ENCODE measurements around the gene SAMD10. TPM values are rescaled to one million over a fixed set of nuclear protein-coding genes. Genes with fewer than 3 reads are reported as not detected.

SAMD10 gene
- total and polyA plus RNA-seq, 2 experiments from 2014 or later: 1.3 TPM

- Histone ChIP-seq H3K4me2 (ENCODE audit: unreplicated experiment) (no peak overlapping the region), H3F3A (ENCODE audit: insufficient read depth) (no peaks in the 10 kb centered on the region), H3K27ac (peak overlapping the region; percentile 39), H3K9me2 (ENCODE audit: insufficient read depth) (no peaks in the 10 kb centered on the region), H4K20me1 (ENCODE audit: insufficient read depth) (peaks cover 4% of the 10 kb centered on the region; the same call in 1 of the 2 replicates), H3K4me3 (no peak overlapping the region), H3K9ac (no peak overlapping the region), H3K27me3 (replicated peaks; ENCODE audit: insufficient read depth) (no peaks in the 10 kb centered on the region), H3K4me1 (ENCODE audit: insufficient read depth) (no peaks in the 10 kb centered on the region), H3K36me3 (ENCODE audit: low read depth) (peaks cover 50% of the 10 kb centered on the region), H2AFZ (no peak overlapping the region), H3K79me2 (ENCODE audit: insufficient read depth) (peaks cover 33% of the 10 kb centered on the region), H3K9me3 (ENCODE audit: low read depth) (no peaks in the 10 kb centered on the region)
- in situ Hi-C loops (cut with MboI): no loop called here
- peak; percentile 63 for DNase-seq
- WGBS, 2 experiments (ENCODE audit: low coverage in 1 of 2, low lambda C conversion rate in 2 of 2, missing lambda C conversion rate in 2 of 2): 55 to 57% methylated on average over 8 of the region's 8 CpGs
- no peak for TF ChIP-seq EZH2 (IDR thresholded peaks at IDR 0.05; ENCODE audit: insufficient read depth, poor library complexity, severe bottlenecking)
- no peak for TF ChIP-seq EZH2phosphoT487 (IDR thresholded peaks at IDR 0.05; ENCODE audit: insufficient read depth, low read depth)
These were observed 31.3 kb upstream of the SAMD10 start for GRCh38 chr20:64010711-64011237.

DNA sequence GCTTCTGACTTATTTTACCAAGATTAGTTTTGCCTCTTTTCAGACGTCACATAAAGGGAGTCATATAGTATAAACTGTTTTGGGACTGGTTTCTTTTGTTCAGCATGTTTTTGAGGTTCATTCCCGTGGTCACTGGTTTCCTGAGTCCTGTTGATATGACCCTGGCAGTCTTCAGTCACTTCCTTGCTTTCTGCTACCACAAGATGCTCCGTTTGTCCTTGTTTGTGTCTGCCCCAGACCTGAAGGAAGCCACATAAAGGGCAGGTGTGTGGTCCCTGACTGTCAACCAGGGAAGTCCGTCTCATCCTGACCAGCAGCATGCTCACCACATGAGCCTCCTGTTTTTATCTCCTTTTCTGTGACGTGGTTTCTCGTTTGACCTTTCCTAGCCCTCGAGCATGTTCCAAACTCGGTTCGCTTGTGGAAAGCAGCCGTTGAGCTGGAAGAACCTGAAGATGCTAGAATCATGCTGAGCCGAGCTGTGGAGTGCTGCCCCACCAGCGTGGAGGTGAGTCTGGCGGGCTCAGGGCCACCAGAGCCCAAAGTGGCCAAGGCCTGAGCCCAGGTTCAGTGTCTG, 30.5 kb upstream of the SAMD10 start:
- no peaks in the 10 kb centered on the region for H3K4me1 ChIP-seq (ENCODE audit: insufficient read depth)
- in situ Hi-C loops (cut with MboI): no loop called here

DNA sequence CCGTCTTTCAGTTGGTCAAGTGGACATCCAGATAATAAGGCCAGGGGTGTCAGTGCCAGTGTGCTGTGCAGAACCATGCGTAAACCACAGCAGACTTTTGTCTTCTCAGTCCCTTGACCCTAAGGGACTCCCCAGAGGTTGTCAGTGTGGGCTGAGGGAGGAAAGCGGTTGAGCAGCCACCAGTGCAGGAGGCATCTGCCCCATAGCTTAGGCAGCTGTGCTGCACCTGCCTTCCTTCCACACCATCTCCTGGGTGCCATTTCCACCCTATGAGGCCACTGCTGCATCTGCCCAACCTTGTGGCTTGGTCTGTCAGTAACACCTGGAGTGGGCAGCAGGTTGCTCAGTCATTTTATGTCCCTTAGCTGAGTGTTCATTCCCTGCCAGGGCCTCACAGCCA, 27.5 kb upstream of the SAMD10 start:
- peaks cover 29% of the 10 kb centered on the region; the same call in 1 of the 2 replicates for H3K36me3 ChIP-seq (ENCODE audit: low read depth)
- WGBS, 2 experiments (ENCODE audit: low coverage in 1 of 2, low lambda C conversion rate in 2 of 2, missing lambda C conversion rate in 2 of 2): 82 to 83% methylated on average over 3 of the region's 3 CpGs
- no peak overlapping the region for H3K9ac ChIP-seq
- in situ Hi-C loops (cut with MboI): no loop called here
- TF ChIP-seq EZH2phosphoT487 (IDR thresholded peaks at IDR 0.05; ENCODE audit: insufficient read depth, low read depth) (no peak), EZH2 (IDR thresholded peaks at IDR 0.05; ENCODE audit: insufficient read depth, poor library complexity, severe bottlenecking) (no peak)
- no peaks in the 10 kb centered on the region for H3K9me3 ChIP-seq (ENCODE audit: low read depth)
- no peak overlapping the region for H3K4me2 ChIP-seq (ENCODE audit: unreplicated experiment)
- H3K27ac ChIP-seq: no peak overlapping the region
- no peaks in the 10 kb centered on the region for H3F3A ChIP-seq (ENCODE audit: insufficient read depth)
- no peaks in the 10 kb centered on the region for H3K4me1 ChIP-seq (ENCODE audit: insufficient read depth)
- H3K4me3 ChIP-seq: no peak overlapping the region
- H4K20me1 ChIP-seq (ENCODE audit: insufficient read depth): peaks cover 4% of the 10 kb centered on the region; the same call in 1 of the 2 replicates
- H3K27me3 ChIP-seq (replicated peaks; ENCODE audit: insufficient read depth): no peaks in the 10 kb centered on the region
- peaks cover 16% of the 10 kb centered on the region for H3K79me2 ChIP-seq (ENCODE audit: insufficient read depth)
- DNase-seq: no peak
- H2AFZ ChIP-seq: no peak overlapping the region
- no peaks in the 10 kb centered on the region for H3K9me2 ChIP-seq (ENCODE audit: insufficient read depth)

More for the DNA sequence above, 30.5 kb upstream of the SAMD10 start:
- Histone ChIP-seq H3K4me3 (no peak overlapping the region), H2AFZ (no peak overlapping the region), H3K27ac (peak overlapping the region; percentile 24; the same call in 1 of the 2 replicates), H3K4me2 (ENCODE audit: unreplicated experiment) (no peak overlapping the region), H3K9me3 (ENCODE audit: low read depth) (no peaks in the 10 kb centered on the region), H3K27me3 (replicated peaks; ENCODE audit: insufficient read depth) (no peaks in the 10 kb centered on the region), H3K9ac (no peak overlapping the region), H3K9me2 (ENCODE audit: insufficient read depth) (no peaks in the 10 kb centered on the region), H3K79me2 (ENCODE audit: insufficient read depth) (peaks cover 24% of the 10 kb centered on the region), H4K20me1 (ENCODE audit: insufficient read depth) (peaks cover 4% of the 10 kb centered on the region; the same call in 1 of the 2 replicates), H3K36me3 (ENCODE audit: low read depth) (peaks cover 46% of the 10 kb centered on the region), H3F3A (ENCODE audit: insufficient read depth) (no peaks in the 10 kb centered on the region)
- no peak for TF ChIP-seq EZH2phosphoT487 (IDR thresholded peaks at IDR 0.05; ENCODE audit: insufficient read depth, low read depth)
- TF ChIP-seq EZH2 (IDR thresholded peaks at IDR 0.05; ENCODE audit: insufficient read depth, poor library complexity, severe bottlenecking): no peak
- WGBS, 2 experiments (ENCODE audit: low coverage in 1 of 2, low lambda C conversion rate in 2 of 2, missing lambda C conversion rate in 2 of 2): 83 to 87% methylated on average over 13 of the region's 13 CpGs
- DNase-seq: no peak

GRCh38 chr20:64006490-64006889, 27.0 kb upstream of the SAMD10 start:
- in situ Hi-C loops (cut with MboI): no loop called here
- H3K27me3 ChIP-seq (replicated peaks; ENCODE audit: insufficient read depth): no peaks in the 10 kb centered on the region
- DNase-seq: no peak
- no peak overlapping the region for H3K4me3 ChIP-seq
- H3K4me1 ChIP-seq (ENCODE audit: insufficient read depth): no peaks in the 10 kb centered on the region
- H2AFZ ChIP-seq: no peak overlapping the region
- no peak overlapping the region for H3K27ac ChIP-seq
- peaks cover 16% of the 10 kb centered on the region for H3K79me2 ChIP-seq (ENCODE audit: insufficient read depth)
- TF ChIP-seq EZH2phosphoT487 (IDR thresholded peaks at IDR 0.05; ENCODE audit: insufficient read depth, low read depth): no peak
- TF ChIP-seq EZH2 (IDR thresholded peaks at IDR 0.05; ENCODE audit: insufficient read depth, poor library complexity, severe bottlenecking): no peak
- no peaks in the 10 kb centered on the region for H3K9me3 ChIP-seq (ENCODE audit: low read depth)
- H3K9me2 ChIP-seq (ENCODE audit: insufficient read depth): no peaks in the 10 kb centered on the region
- peaks cover 4% of the 10 kb centered on the region; the same call in 1 of the 2 replicates for H4K20me1 ChIP-seq (ENCODE audit: insufficient read depth)
- H3K9ac ChIP-seq: no peak overlapping the region
- no peak overlapping the region for H3K4me2 ChIP-seq (ENCODE audit: unreplicated experiment)
- peaks cover 27% of the 10 kb centered on the region; the same call in 1 of the 2 replicates for H3K36me3 ChIP-seq (ENCODE audit: low read depth)
- WGBS, 2 experiments (ENCODE audit: low coverage in 1 of 2, low lambda C conversion rate in 2 of 2, missing lambda C conversion rate in 2 of 2): 44 to 48% methylated on average over 9 to 10 of the region's 10 CpGs
- H3F3A ChIP-seq (ENCODE audit: insufficient read depth): no peaks in the 10 kb centered on the region

Data from GM23248 (cell line).